HG03103 (cell line): ENCODE results near the gene CATSPER3.

Experiments used
- ATAC-seq: cut with Tn5 transposase; IDR thresholded peaks from one replicate; pipeline ENCODE4 v1.9.1; 2021; ENCODE audit warnings: low read depth; ENCODE audit not compliant: unreplicated experiment

CATSPER3 gene

DNA sequence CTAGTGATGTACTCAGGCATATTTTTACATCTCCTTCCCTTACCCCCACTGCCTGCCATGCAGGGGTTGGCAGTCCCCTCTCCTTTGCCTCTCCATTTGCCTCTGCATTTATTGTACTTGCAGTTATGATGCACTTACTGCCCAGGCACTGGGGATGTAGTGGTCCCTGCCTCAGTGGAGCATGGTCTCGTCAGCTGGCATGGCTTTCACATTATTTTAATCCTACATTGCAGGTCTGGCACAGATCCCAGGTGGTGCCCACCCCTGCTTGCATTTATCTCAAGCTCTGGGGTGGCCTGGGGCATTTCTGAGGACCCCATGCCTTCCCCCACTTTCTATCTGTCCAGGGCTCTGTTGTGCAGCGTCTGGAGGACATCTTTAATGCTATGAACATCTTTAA is 89.5 kb downstream of the CATSPER3 start:
- no peak for ATAC-seq

GRCh38 chr5:135058331-135058732 is 90.6 kb downstream of the CATSPER3 start:
- no peak for ATAC-seq

DNA sequence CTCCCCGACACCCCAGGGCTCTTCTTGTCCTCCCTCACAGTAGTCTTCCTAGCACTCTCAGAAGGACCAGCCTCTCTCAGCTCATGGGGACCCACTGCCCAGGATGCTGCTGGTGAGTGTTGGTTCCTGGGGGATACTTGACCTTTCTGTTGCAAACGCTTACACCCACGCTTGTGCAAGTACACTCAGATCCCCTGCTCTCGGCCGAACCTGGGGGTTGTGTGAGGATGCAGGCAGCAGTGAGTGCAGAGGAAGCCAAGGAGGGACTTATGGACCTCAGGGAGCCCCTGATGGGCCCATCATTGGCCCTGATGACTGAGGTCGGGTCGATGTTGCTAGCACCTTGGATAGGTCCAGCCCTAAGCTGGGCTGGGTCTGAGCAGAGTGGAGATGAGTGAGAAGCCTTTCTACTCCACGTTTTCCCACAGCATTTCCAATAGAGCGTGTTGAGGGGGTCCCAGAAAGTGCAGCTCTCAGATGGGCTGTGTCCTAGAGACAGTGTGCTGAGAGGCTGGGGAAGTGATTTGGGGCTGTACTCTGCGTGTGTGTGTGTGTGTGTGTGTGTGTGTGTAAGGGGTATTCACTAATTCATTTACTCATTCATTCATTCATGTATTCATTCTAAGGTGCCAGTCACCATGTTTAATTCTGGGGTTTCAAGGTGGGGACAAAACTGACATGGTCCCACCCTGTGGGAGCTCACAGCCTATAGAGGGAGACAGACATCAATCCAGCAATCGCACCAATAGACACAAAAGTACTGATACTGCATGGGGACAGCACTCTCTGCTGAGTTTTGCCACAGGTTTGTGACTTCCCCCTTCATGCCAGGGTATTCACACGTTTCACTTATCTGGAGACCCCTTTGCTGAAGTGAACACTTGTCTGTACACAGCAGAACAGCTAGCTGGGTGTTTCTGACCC is 91.6 kb downstream of the CATSPER3 start:
- ATAC-seq, result no peak

DNA sequence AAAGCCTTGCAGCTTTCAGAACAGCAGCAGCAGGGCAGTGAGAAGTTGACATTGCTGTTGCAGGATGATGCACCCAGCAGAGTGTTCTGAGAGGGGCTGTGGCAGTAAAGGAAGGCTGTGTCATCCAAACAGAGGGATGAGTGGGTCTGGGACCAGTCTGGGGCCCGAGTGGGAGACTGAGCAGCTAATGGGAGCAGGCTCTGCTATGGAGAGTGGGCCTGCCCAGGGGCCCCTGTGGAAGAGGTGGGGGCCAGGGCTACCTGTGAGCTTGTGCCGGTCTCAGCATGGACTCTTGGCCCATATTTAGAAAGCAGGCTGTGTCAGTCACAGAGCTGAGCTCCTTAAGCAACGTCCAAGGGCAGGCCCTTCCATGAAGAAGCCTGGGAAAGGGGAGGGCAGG is 92.3 kb downstream of the CATSPER3 start:
- no peak for ATAC-seq

- no peak for ATAC-seq
Measured at GRCh38 chr5:135061001-135061400, 93.3 kb downstream of the CATSPER3 start.
